LoVo (cell line): ENCODE measurements around the gene THSD7B.
"Not testable (repeated sequence)": the region's sequence is repeated elsewhere in the genome, so short reads cannot be mapped to it uniquely, and the experiment has no call there.

Experiments
- DNase-seq: peaks from one replicate; pipeline ENCODE4 v3.0.0-alpha.2; 2016; ENCODE audit warnings: low spot score

THSD7B gene

DNA sequence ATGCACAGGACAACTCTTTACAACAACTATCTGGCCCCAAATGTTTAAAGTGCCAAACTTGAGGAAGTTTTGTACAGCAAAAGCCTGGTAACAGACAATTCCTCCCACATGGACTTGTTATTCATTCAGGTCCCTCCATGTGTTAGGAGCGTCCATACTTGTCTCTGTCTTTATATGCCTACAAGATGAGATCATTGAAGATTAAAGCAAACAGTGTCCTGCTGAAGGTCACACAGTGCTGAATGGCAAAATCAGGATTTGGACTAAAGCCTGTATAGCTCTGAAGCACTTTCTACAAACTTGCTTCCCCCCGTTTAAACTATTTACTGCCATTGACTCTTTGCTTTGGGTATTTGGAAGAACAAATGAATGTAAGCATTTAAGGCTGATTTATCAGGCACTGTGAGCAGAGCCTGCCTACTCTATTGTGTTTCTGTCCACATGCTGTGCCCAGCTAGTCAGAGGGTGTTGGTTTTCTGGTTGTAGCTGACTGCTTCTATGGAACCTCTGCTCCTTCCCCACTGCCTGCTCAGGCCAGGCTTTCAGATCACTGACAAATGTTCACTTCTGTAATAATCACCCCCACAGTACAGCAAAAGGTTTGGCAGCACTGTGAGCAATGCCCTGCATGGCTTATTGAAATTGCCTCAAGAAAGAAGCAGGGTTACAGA, 274.3 kb downstream of the THSD7B start:
- DNase-seq: no peak

DNA sequence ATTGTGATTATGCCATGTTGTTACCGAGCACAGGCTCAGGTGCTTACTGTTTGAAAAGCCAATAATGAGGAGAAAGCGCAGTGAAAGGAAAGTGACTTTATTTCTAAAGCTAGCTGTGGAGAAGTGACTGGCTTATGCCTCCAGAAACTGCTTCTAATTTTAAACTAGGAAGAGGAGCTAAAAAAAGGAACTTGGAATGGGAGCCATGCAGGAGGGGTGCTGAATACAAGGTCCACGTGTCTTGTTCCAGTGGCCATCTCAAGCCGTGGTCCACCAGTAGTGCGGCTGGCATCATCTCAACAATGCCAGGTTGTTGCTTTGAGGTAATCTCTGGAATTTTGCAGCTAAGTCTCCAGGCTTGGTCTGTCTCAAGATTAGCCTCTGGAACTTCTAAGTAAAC, 282.0 kb downstream of the THSD7B start:
- DNase-seq: no peak

DNA sequence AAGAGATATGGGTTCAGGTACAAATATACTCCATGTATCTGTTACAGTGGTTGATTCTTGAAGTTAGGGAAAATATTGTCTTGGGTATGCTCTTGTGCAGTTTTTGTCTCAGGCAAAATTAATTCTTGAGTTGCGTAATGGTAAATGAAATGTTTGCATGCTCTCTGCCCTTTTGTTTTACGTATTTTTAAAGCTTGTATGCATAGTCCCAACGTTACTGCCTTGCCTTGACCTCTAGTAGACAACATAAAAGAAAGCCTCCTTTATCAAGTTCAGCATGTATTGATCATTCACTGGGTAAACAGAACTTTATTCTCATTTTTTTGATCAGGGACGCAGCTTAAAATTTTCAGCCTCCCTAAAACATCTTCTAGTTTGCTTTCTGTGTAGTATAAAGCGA, 283.1 kb downstream of the THSD7B start:
- DNase-seq: no peak

DNA sequence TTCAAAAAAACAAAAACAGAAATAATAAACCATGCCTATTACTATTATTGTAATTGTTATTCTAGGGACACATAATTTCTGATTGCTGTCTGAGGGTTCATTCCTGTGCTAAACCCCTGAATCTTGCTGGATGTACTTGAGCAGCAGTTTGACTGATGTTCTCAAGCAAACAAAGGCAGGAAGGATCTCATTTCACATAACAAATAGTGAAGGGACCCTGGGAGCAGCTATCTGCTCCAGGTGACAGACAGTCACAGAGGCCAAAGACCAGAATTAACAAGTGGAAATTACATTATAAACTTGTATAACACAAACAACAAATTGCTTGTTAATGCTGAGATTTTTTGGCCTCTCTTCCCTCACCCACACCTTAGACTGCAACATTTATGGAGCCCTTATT, 284.2 kb downstream of the THSD7B start:
- no peak for DNase-seq

DNA sequence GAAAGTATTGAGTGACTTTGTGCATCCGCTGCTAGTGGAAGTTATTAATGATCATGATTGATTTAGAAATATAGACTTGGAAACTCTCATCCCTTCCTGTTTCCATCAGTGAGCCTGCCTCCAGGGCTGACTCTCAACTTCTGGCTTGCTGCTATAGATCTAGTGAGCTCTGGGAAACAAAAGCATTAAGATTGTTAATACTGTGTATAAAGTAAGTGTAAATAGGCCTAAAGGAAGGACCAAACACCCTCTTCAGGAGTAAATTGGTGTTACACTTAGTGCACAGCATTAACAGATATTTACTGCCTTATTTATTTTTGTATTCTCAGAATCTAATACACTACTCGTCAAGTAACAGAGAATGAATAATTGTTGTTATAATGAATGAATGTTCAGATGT, 285.6 kb downstream of the THSD7B start:
- no peak for DNase-seq

DNA sequence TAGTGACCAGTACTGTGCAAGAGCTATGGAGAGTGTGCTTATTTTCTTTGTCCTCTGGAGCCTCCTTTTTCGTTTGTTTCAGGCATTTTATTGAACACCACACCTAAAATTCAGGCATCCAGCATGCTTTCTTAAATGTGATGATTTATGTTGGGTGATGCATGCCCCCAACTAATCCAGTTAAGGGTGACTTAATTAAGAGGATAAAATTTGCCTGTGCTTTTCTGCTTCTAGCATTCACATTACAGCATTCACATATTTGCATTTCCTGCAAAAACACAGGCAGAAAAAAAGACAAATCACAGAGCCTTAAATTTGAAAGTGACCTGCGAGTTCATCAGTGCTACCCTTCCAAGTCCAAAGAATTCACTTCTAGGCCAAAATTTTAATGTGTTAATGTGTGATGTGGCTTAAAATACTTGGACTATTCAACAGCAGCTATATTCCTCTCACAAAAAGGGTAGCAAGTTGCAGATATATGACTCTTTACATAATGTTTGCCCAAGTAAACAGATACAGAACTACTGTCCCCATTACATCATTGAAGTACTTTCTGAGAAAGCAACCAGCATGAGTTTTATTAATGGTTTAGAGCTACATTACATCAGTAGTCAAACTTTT, 286.5 kb downstream of the THSD7B start:
- DNase-seq: no peak

DNA sequence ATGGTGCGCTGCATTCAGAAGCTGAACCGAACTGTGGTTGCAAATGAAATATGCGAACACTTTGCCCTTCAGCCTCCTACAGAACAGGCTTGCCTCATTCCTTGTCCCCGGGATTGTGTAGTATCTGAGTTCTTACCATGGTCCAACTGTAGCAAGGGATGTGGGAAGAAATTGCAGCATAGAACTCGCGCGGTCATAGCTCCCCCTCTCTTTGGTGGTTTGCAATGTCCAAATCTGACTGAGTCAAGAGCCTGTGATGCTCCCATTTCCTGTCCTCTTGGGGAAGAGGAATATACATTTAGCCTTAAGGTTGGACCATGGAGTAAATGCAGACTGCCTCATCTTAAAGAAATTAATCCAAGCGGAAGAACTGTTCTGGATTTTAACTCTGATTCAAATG, 291.4 kb downstream of the THSD7B start:
- DNase-seq: no peak

DNA sequence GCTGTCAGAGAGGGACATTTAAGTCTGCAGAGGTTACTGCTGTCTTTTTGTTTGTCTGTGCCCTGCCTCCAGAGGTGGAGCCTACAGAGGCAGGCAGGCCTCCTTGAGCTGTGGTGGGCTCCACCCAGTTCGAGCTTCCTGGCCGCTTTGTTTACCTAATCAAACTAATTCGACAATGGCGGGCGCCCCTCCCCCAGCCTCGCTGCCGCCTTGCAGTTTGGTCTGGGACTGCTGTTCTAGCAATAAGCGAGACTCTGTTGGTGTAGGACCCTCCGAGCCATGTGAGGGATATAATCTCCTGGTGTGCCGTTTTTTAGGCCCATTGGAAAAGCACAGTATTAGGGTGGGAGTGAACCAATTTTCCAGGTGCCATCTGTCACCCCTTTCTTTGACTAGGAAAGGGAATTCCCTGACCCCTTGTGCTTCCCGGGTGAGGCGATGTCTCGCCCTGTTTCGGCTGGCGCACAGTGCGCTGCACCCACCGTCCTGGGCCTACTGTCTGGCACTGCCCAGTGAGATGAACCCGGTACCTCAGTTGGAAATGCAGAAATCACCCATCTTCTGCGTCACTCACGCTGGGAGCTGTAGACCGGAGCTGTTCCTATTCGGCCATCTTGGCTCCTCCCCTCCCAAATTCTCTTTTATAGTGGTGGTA, 310.9 kb downstream of the THSD7B start:
- not testable (repeated sequence) for DNase-seq

DNA sequence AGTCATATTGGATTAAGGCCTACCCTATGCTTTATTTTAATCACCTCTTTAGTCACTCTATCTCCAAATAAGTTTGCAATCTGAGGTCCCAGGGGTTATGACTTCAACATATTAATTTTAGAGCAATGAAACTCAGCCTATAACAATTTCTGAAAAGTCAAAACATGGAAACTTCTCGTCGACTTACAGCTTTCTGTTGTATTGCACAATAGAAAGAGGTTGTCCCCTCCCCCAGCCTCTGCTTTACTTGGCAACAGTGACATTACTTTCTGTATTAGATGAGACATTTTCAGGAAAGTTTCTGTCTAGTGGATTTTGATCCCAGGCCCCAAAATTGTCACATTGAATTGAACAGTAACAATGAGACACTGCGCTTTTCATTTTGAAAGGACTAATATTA, 326.4 kb downstream of the THSD7B start:
- DNase-seq: no peak

DNA sequence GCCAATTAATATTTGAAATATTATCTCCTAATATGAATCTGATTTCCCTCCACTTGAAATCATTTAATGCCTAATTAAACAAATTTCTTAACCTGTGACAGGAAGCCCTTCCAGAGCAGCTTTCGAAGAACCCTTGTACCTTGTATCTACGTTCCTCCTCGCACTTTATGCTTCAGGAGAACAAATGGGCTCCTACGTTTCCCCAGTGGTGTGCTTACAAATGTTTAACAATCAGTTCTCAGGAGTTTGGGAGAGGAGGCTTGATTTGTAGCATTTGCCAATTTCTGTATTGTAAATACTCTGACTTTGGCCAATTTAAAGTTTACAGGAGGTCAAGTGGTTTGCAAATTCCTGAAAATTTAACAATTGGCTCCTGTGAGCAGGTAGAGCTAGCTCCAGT, 327.8 kb downstream of the THSD7B start:
- DNase-seq: no peak

DNA sequence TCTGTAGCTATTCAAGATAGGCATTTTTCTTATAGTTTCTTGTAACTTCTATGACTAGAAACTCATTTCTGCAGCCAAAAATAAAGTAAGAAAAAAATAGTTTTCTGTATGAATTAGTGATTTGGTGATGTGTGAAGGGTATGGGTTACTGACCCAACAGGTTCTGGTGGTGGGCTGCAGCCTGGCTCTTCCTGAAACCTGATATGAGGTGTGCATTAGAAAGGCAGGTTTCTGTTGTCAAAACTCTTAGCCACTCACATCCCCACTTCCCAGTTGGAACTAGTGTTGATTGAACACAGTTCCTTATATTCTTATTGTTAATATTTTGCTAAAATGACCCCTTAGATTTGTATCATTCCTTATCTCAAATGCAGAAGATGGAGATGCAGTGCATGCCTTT, 330.8 kb downstream of the THSD7B start:
- DNase-seq: no peak

DNA sequence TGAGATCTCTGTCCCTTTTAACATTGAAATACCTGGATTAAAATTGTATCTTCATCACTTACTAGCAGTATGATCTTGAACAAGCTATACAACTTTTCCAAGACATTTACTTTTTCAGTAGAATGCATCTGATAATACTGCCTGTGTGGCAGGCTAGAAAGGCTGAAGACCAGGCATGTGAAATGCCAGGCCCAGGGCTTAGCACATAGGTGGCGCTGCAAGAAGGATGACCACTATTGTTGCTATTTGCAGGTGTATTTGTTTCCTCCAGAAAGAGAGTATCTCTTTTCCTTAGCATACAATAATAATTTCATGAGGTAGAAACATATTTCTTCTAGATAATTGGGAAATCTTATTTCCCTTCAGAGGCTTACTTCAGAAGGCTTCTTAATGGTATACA, 331.3 kb downstream of the THSD7B start:
- no peak for DNase-seq

DNA sequence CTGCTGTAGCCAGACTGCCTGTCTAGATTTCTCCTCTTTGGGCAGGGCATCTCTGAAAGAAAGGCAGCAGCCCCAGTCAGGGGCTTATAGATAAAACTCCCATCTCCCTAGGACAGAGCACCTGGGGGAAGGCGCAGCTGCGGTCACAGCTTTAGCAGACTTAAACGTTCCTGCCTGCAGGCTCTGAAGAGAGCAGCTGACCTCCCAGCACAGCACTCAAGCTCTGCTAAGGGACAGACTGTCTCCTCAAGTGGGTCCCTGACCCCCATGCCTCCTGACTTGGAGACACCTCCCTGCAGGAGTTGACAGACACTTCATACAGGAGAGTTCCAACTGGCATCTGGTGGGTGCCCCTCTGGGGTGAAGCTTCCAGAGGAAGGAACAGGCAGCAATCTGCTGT, 336.5 kb downstream of the THSD7B start:
- DNase-seq: not testable (repeated sequence)

DNA sequence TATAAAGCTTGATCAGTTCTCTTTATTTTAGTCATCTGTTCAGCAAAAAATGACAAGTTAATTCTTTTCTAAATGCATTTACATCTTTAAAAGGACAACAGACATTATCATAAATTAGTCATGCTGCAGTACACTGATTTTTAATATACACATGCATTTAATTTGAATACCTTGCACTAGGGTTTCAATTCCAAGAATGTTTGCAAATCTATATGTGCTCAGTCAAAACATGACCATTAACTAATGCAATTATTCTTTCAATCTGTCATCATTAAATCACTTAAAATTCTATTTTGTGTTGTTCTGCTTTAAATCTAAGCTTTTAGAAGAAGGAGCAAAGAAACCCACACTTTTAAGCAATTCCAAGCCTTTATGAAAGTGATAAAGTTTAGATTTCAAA, 342.6 kb downstream of the THSD7B start:
- no peak for DNase-seq

DNA sequence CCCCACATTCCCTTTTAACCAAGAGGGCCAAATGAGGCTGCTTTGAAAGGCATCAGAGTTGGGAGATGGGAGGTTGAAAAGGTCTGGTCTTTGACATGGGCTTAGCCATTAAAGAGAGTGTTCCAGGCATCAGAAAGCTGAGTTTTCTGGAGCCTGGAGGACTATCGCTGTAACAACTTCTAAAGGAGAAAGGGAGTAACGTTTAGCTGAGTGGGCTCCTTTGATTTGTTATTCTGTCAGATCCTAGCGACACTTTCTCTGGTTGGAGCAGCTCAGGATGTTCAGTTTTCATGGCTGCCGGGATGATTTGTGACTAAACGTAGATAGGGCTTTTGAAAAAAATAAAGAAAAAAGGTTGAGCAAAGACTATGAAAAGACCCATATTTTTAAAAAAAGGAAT, 346.6 kb downstream of the THSD7B start:
- DNase-seq: no peak

DNA sequence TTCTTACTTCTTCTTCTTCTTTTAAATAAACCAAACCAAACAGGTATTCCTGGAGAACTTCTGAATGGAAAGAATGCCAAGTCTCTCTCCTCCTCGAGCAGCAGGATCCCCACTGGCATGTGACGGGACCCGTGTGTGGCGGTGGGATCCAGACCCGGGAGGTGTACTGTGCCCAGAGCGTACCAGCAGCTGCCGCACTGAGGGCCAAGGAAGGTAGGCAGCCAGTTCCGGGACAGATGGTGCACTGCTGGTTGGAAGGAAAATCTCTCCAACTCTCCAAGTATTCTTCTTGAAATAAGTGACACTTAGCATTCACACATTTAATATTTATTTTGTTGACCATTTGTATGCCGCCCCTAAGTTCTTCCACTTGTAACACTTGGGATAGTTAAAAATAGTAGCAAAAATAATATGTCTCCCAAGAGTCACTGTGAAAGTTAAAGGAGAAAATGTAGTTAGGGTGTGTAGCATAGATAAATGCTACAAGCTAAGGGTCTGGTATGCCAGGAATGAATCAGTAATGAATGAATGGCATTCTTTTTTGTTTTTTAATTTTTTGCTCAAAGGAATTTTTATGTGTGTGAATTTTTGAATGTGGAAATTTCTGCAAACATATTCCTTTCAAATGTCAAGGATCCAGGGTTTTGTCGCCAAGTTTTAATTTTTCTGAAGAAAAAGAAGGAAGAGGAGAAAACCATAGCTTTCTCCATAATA, 349.9 kb downstream of the THSD7B start:
- DNase-seq: no peak

DNA sequence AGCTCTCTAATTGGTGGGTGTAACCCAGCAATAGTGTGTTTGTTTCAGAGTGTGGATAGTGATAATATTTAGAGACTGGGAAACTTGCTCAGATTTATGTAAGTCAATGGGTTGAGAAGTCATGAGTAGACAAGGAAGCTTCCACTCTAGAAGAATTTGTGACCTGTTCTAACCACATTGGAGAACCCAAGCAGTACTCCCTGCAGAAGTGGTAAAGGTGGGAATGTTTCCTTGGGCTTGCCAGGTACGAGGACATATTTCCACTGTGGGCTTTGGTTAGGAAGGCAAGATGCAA, 350.4 kb downstream of the THSD7B start:
- no peak for DNase-seq

DNA sequence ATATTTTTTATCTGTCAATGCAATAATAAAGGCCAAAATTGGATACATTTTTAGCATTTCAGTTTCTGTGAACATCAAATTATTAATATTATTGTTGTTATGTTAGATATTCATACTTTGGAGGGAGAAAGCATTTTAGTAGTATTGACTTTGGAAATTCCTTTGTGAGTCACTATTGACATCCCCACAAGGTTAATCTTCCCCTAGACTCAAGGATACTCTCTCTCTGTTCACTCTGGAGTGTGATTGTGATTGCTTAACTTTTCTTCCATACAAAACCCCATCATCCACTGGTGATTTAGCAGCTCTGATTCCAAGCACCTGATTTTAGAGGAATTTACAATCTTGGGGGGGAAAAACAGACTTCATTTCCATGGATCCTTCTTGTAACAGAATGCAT, 352.0 kb downstream of the THSD7B start:
- DNase-seq: no peak

DNA sequence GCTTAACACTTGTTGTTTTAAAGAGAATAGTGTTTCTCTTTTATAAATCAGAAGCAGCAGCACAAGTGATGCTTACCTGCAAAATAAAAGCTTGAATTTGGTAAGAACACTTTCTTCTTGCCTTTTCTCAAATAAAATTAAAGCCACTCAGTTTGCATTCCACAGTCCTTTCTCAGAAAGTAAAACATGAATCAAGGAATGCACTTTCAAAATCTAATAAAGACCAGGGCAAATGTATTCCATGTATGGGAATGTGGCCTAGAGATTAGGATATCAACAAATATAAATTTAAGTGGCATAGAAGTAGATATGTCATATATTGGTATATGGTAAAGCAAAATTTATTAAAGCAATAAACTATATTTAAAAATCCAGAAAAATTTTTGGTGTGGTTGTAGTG, 352.8 kb downstream of the THSD7B start:
- DNase-seq: no peak

DNA sequence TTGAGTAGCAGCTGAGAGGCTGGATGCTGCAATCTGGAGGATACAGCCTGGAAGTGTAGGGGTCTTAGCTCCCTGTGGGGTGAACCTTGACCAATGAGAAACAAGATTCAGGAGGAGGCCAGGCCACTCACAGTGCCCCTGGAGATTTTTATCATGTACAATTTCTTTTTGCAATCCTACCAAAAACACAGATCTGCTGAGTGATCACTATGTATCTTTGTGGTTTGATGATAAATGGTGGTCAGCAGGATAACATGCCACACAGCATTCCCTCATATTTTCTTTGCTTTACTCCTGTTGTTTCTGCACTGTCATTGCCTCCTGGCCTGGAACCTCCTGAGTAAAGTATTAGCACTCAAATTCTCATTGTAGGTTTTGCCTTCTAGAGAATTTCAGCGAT, 357.9 kb downstream of the THSD7B start:
- no peak for DNase-seq

DNA sequence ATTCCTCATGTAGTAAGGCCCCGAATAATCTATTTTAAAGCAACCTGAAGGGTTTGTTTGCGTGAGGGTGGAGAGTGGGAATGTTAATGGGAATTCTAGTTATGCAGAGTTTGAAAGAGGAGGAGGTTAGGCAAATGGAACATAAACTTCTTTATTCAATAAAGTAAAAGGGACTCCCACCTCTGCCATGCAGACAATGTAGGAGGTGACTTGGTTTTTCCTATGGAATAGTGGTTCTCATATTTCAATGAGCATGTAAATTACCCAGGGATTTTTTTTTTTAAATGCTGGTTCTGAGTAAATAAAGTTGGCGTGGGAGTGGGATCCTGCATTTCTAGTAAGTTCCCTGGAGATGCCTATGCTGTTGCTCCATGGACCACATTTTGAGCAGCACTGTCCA, 367.9 kb downstream of the THSD7B start:
- no peak for DNase-seq

DNA sequence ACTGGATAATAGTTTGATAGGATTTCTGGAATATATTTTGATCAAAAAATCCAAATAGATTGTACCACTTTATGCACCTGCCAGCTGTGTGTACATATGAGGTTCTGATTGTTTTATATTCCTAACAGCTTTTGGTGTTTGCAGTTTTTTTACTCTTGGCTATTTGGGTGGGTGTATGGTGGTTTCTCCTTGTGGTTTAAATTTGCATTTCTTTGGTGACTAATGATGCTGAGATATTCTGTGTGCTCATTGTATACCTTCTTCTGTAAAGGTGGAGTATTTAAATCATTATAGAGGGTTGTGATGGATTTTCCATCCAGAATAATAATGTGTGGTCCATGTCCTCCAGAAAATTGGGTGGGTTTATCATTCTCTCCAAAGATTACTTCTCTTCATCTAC, 372.9 kb downstream of the THSD7B start:
- DNase-seq: no peak

DNA sequence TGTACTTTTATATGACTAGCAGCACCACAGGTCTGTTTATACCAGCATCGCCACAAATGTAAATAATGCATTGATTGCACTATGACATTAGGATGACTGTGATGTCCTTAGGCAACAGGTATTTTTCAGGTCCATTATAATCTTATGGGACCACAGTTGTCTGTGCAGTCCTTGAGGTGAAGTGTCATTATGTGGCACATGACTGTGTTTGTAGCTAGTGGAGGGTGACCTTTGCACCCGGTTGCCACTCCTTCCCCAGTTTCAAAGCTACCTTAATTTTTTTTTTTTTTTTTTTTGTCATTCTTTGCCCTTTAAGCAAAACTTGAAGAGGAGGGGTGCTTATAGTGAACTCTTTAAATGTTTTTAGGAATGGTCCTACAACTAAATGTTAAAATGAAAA, 386.4 kb downstream of the THSD7B start:
- DNase-seq: peak; percentile 26
